Fibroblast of the conjunctiva (primary cell): ENCODE results near the gene P2RY14.

Experiments
- DNase-seq: peaks from one replicate; pipeline ENCODE4 v3.0.0-alpha.2; 2010; ENCODE audit warnings: low read depth

P2RY14 gene

GRCh38 chr3:151278230-151278629 is at the start of gene P2RY14:
Gene P2RY14, minus strand, starts transcription at chr3:151278542. Its CDS starts 64,226 bp downstream, at chr3:151214316.
- no peak for DNase-seq

- no peak for DNase-seq
Measured at GRCh38 chr3:151327571-151328198, 49.3 kb upstream of the P2RY14 start.

- DNase-seq, result no peak
Measured at GRCh38 chr3:151322511-151322910, 44.2 kb upstream of the P2RY14 start.

GRCh38 chr3:151321526-151321925 is 43.2 kb upstream of the P2RY14 start:
- no peak for DNase-seq

- DNase-seq, result no peak
Measured at GRCh38 chr3:151320131-151320530, 41.8 kb upstream of the P2RY14 start.

- no peak for DNase-seq
Measured at GRCh38 chr3:151319628-151320027, 41.3 kb upstream of the P2RY14 start.

- DNase-seq, result no peak
Measured at GRCh38 chr3:151318991-151319390, 40.6 kb upstream of the P2RY14 start.

- no peak for DNase-seq
Measured at GRCh38 chr3:151318313-151318712, 40.0 kb upstream of the P2RY14 start.

GRCh38 chr3:151316267-151316991 is 38.1 kb upstream of the P2RY14 start, which contains the start of gene GPR87:
Gene GPR87, minus strand, starts transcription at chr3:151316820. Its CDS starts 16,720 bp downstream, at chr3:151300100.
- DNase-seq, result no peak

GRCh38 chr3:151315846-151316245 is 37.5 kb upstream of the P2RY14 start:
- DNase-seq, result no peak

GRCh38 chr3:151315136-151315535 is 36.8 kb upstream of the P2RY14 start:
- DNase-seq, result no peak

GRCh38 chr3:151314593-151314992 is 36.3 kb upstream of the P2RY14 start:
- DNase-seq, result no peak

- no peak for DNase-seq
Measured at GRCh38 chr3:151314137-151314536, 35.8 kb upstream of the P2RY14 start.

- DNase-seq, result no peak
Measured at GRCh38 chr3:151312972-151313371, 34.6 kb upstream of the P2RY14 start.

GRCh38 chr3:151309566-151309965 is 31.2 kb upstream of the P2RY14 start:
- DNase-seq, result no peak

- no peak for DNase-seq
Measured at GRCh38 chr3:151307583-151308488, 29.5 kb upstream of the P2RY14 start.

- no peak for DNase-seq
Measured at GRCh38 chr3:151307131-151307530, 28.8 kb upstream of the P2RY14 start.

- no peak for DNase-seq
Measured at GRCh38 chr3:151306168-151306810, 27.9 kb upstream of the P2RY14 start.

GRCh38 chr3:151305775-151306151 is 27.4 kb upstream of the P2RY14 start:
- DNase-seq, result no peak

GRCh38 chr3:151305060-151305774 is 26.9 kb upstream of the P2RY14 start:
- DNase-seq, result peak; percentile 93

GRCh38 chr3:151303751-151304150 is 25.4 kb upstream of the P2RY14 start:
- no peak for DNase-seq
